Endometrial microvascular endothelial cells (primary cell): ENCODE data around the gene PCGF2. TPM values are rescaled to one million over a fixed set of nuclear protein-coding genes. Genes with fewer than 3 reads are reported as not detected.

Experiments used
- in situ Hi-C: cut with HindIII; loops from 2 replicates; pipeline ENCODE4 v1.10.0; 2017; ENCODE audit warnings: low sequenced_read_pairs, low pct_unique_long_range_greater_than_20kb; ENCODE audit errors: inconsistent ontology term
- total RNA-seq: library from RNA; depleted of rRNA; stranded (reverse); fragments of >200 nt; gene quantifications from one replicate; pipeline ENCODE4 v1.2.3, GENCODE V29; 2015; ENCODE audit errors: inconsistent ontology term

The PCGF2 gene
- total RNA-seq, 1 donor from 2014 or later: 7.2 TPM

DNA sequence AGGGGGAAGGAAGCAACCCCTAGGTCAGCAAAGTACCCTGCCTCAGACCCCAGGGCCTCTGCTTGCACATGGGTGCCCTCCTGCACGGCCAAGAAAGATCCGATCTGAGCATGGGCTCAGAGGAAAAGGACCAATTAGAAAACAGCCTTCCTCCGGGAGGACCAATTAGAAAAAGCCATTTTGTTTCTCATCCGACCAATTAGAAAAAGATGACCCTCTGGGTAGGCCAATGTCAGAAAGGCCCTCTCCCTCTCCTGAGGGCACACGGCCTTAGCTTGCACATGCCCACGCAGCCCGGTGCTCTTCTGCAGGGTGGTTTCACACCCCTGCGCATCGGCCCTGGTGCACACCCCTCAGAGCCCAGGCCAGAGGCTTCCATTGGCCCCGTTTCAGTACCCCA is 23.1 kb downstream of the PCGF2 start:
- in situ Hi-C loops: no loop called here

DNA sequence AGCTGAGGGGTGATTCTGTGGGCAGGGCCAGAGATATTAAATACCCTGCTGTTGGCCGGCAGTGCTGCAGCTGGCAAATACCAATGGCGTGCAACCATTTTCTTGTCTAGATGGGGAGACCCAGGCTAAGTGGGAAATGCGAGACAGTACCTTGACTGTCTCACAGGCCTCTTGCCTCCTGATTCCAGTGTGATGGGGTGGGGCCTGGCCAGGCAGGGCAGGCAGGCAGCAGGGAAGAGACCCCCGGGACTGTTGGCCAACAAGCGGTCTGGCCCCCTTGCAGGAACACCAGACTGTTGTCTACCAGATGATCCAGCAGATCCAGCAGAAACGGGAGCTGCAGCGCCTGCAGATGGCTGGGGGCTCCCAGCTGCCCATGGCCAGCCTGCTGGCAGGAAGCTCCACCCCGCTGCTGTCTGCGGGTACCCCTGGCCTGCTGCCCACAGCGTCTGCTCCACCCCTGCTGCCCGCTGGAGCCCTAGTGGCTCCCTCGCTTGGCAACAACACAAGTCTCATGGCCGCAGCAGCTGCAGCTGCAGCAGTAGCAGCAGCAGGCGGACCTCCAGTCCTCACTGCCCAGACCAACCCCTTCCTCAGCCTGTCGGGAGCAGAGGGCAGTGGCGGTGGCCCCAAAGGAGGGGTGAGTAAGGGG is 23.7 kb downstream of the PCGF2 start:
- in situ Hi-C loops: no loop called here

DNA sequence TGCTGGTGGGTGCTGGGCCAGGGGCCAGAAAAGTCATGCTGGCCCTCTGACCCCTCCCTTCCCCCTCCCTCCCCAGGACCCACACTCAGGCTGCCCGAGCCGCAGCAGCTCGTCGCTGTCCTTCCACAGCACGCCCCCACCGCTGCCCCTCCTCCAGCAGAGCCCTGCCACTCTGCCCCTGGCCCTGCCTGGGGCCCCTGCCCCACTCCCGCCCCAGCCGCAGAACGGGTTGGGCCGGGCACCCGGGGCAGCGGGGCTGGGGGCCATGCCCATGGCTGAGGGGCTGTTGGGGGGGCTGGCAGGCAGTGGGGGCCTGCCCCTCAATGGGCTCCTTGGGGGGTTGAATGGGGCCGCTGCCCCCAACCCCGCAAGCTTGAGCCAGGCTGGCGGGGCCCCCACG is 26.3 kb downstream of the PCGF2 start:
- in situ Hi-C loops: no loop called here

DNA sequence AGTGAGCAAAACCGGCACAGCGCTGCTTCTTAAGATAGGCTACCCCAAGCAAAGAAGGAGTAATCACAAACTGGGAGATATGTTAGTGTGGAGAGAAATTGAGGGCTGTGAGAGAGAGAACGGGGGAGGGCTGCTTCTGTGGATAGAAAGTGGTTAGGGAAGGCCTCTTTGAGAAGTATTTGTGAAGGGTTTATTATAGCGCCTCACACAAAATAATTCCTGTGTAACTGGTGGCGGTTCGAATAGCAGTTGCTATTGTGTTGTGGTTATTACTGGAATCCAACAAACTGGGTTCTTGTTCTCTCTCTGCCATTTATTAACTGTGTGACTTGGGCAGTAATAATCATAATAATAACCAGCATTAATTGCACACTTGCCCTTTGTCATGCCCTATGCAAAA is 27.2 kb downstream of the PCGF2 start:
- in situ Hi-C loops: no loop called here

DNA sequence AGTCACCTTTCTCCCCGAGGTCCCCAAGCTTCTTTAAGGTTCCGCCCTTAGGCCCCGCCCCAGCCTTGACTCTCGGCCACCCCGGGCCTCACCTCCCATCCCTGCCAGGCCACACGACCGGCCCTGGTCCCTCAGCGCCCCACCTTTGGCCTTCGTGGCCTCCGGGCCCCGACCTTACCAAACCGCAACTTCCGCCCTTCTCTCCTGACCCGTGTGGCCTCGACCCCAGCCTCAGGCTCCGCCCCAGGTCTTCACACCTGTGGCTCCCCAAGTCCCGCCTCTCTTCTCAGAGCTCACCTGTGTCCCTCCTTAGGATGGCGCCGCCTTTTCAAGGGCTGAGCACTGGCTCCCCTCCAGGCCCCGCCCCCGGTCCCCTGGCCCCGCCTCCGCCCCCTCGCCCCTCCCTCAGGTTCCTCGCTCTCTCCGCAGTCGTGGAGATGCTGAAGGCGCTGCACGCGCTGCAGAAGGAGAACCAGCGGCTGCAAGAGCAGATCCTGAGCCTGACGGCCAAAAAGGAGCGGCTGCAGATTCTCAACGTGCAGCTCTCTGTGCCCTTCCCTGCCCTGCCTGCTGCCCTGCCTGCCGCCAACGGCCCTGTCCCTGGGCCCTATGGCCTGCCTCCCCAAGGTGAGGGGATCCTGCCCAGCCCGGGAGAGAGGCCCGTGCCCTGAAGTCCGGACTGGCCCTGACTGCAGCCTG is 28.0 kb downstream of the PCGF2 start:
- in situ Hi-C loops: no loop called here

DNA sequence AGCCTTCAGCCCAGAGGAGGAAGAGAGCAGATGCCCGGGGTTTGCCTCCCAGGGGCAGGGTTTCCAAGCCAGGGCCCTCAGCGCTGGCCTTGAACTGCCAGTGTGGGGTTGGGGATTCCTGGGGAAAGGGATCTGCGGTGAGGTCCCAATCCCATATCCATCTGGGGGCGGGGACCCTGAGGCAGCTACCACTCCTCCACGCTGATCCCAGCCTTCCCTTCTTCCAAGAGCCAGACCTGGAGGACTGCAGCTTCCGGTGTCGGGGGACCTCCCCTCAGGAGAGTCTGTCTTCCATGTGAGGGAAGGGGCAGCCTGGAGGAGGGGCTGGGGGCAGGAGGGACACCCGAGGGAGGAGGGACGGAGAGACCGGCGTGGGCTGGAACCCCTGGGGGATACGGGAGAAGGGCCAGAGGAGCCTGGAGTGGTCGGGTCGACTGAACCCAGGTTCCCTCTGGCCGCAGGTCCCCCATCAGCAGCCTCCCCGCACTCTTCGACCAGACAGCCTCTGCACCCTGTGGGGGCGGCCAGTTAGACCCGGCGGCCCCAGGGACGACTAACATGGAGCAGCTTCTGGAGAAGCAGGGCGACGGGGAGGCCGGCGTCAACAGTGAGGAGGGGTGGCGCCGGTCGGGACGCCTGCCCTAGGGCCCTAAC is 28.7 kb downstream of the PCGF2 start:
- in situ Hi-C loops: no loop called here

DNA sequence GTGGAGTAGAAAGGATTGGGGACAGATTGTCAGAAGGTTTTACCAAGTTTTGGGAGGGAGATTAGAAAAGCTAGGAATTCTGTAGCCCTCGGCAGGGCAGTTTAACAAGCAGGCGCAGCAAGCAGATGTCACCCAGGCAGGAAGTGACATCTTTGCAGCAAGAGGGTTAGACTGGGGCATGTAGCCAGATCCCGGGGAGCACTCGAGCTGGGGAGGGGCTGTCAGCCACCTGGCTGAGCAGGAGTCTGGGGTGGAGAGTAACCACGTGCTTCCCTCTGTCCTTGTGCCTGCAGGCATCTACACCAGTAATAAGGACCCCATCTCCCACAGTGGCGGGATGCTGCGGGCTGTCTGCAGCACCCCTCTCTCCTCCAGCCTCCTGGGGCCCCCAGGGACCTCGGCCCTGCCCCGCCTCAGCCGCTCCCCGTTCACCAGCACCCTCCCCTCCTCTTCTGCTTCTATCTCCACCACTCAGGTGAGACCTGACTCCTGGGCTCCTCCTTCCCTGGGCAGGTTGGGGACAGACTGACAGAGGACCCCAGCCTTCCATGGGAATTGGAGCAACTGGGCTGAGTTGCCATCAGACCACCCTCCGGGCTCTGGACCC is 30.9 kb downstream of the PCGF2 start:
- in situ Hi-C loops: no loop called here

DNA sequence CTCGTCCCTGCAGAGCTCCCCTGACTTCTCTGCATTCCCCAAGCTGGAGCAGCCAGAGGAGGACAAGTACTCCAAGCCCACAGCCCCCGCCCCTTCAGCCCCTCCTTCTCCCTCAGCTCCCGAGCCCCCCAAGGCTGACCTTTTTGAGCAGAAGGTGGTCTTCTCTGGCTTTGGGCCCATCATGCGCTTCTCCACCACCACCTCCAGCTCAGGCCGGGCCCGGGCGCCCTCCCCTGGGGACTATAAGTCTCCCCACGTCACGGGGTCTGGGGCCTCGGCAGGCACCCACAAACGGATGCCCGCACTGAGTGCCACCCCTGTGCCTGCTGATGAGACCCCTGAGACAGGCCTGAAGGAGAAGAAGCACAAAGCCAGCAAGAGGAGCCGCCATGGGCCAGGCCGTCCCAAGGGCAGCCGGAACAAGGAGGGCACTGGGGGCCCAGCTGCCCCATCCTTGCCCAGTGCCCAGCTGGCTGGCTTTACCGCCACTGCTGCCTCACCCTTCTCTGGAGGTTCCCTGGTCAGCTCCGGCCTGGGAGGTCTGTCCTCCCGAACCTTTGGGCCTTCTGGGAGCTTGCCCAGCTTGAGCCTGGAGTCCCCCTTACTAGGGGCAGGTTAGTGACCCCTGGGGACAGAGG is 31.6 kb downstream of the PCGF2 start:
- in situ Hi-C loops: no loop called here

DNA sequence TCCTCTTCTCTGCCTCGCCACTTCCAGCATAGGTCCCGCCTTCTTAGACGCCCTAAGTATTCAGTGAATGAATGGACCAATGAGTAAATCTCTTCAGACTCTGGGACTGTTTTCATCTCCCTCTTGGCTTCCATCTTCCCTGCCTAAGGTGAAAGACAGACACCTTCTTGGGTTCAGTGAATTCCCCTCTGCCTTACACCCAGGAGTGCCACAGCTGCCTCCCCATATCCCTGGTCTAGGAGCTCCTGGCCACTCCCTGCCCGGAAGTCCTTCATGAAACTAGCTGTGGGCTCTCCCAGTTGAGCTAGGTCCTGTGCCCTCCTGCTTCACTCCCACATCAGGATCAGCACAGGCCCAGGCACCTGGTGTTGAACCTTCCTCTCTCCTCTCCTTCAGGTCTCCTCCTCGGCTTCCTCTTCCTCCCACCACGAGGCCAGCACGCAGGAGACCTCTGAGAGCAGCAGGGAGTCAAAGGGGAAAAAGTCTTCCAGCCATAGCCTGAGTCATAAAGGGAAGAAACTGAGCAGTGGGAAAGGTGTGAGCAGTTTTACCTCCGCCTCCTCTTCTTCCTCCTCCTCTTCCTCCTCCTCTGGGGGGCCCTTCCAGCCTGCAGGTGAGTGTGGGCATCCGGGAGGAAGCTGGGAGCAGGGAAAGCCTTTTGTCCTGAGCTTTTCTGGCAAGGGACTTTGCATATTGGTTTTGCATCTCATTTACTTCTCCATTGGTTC is 32.8 kb downstream of the PCGF2 start:
- in situ Hi-C loops: no loop called here

DNA sequence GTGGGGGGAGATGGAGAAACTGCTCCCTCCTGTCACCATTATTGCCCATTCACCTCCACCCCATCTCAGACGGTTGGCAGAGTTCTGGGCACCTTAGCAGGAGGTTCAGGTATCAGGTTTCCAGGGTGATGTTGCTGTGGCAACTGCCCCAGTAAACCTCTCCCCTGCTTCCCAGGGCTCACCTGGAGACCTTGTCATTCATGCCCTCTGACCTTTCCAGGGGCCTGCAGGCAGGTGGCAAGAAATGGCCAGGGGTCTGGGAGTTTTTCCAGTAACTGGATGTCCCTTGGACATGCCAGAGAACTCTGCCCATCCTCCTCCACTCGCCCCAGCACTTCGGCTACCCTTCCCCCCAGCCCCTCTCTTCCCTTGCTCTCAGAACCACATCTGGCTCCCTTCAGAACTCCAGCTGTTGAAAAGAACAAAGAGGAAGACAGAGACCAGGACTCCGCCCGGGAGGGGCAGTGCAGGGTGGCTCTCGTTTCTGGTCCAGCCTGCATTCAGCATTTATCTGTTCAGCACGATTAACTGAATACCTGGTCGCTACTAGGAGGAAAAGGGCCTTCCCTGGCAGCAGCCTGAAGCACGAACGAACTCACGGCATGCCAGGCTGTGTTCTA is 34.6 kb downstream of the PCGF2 start:
- in situ Hi-C loops: no loop called here

DNA sequence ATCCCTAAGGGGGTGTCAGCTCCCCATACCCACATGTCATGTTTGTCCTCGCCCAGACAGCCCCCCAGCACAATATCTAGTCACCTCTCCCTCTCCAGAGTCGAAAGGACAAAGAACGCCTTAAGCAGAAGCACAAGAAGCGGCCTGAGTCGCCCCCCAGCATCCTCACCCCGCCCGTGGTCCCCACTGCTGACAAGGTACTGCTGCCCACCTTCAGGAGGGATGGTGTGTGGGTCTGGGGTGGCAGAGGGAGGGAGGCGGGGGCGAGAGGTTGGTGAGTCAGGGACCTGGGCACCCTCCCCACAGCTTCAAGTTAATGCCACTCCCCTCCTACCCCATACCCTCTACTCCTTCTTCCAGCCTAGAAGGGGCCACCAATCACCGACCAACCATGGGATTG is 35.5 kb downstream of the PCGF2 start:
- in situ Hi-C loops: no loop called here

DNA sequence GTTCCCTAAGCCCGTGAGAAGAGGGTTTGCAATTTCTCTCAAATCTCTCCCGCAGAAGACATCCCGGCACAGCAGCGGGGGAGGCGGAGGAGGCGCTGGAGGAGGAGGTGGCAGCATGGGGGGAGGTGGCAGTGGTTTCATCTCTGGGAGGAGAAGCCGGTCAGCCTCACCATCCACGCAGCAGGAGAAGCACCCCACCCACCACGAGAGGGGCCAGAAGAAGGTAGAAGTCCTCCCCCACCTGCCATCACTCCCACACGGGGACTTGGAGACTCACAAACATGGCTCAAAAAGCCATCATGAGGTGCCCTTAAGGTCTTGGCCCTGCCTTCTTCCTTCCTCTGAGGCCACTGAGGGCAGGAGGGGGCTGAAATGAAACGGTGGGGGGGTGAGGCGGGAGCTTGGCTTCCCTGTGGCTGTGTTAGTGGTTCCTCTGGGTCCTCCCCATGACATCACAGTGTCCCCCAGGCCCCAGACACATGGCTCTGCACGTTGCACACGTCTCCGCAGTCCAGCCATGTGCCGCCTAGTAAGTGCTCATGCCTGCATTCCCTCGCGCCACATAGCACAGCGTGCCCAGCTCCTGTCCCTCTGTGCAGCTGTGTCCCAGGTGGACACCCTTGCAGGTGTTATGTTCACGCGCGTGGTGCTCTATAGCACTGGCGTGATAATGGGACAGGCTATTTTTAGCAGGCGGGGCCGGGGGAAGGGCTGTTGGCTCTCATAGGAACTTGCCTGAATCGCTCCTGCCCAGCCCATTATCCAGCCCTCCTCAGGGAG is 36.2 kb downstream of the PCGF2 start:
- in situ Hi-C loops: no loop called here

DNA sequence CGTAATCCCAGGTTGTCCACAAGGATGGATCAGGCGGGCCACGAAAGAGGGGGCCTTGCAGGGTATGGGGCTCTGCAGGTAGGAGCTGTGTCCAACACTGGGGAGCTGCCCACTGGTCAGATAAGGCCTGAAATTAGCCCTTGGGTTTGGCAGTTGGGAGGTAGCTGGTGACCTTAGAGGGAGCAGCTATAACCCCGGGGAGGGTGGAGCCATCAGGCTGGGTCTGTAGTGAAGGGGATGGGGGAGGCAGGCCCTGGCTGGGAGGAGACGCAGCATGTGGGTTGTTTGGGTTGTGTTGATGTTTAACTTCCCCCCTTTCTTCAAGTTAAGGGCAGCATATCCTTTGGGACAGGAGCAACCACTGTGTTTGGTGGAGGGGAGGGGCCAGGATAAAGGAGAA is 37.2 kb downstream of the PCGF2 start:
- in situ Hi-C loops: no loop called here

DNA sequence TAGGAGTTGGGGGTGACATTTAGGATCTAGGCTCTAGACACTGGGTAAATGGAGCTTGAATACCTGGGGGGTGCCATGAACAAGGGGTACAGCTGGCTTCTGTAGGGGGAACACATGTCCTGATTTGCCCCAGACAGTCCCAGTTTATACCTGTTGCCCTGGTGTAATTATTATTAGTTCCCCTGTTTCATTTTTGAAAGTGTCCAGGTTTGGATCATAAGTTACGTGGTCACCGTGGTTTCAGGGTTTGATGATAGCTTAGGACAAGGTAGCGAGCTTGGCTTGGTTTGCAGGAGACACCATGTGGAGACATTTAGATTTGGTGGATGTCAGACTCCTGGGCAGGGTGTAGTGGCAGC is 37.6 kb downstream of the PCGF2 start:
- in situ Hi-C loops: no loop called here

DNA sequence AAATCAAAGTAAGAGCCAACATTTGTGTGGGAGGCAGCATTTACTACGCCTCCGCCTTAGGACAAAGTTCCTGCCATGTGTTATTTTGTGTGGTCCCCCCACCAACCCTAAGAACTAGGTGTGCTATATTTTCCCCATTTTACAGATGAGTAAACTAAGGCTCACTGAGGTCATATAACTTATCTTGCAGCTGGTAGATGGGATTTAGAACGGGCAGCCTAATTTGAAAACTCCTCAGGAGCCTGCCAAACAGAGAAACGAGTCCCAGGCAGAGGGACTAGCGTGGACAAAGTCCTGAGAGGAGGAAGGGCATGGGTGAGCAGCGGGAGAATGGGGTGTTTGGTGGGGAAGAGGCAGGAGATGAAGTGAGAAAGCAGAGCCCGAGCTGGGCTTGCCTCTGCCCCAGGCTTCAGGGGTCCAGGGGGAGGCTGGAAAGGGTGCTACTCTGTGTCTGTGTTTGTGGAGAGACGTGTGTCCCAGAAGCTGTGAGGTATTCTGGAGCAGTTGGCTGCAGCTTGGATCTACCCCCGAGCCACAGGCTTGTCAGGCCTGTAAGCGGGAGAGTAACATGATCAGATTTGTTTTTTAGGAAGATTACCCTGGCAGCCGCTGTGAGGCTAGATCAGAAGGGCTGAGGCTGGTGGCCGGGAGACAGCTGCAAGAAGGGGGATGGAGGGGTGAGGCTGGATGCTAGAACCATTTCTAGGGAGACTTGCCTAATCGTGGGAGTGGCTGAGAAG is 38.1 kb downstream of the PCGF2 start:
- in situ Hi-C loops: no loop called here

DNA sequence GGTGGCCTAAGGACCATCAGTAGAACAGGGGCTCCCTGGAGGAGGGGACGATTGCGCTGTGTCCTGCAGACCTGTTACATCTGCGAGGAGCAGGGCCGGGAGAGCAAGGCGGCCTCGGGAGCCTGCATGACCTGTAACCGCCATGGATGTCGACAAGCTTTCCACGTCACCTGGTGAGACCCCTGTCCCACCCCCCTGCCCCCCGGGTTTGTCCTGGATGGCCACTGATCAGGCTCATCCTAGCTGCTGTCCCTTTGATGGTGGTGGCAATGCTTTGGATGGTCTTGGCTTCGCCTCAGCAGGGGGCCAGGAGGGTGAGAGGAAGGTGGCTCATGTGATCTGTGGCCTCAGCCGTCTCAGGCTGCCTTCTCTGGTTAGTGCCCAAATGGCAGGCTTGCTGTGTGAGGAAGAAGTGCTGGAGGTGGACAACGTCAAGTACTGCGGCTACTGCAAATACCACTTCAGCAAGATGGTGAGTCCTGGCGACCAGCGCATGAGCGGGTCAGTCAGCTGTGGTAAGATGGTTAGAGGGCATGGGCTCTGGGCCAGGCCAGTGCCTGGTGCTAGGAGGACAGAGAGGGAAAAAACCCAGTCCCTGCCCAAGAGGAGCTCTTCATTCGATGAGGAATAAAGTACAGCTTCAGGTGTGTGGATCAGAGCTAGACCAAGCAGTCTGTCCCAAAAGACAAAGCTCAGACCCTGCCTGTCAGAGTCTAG is 38.9 kb downstream of the PCGF2 start:
- in situ Hi-C loops: no loop called here
